T-helper 17 cell (primary cell): Measurements from ENCODE around the gene CLIC5. TPM values are rescaled to one million over a fixed set of nuclear protein-coding genes. Genes with fewer than 3 reads are reported as not detected.

Experiments
- ATAC-seq: fragments of 150-1000 bp; cut with Tn5 transposase; 2 replicates; pipeline ENCODE4 v1.10.0; 2021; ENCODE audit warnings: mild to moderate bottlenecking, moderate library complexity
- DNase-seq, 3 donors: peaks; one replicate each; pipeline versions ENCODE4 v3.0.0 to v3.0.0-alpha.2; 2020 to 2021
- H3K9me3 ChIP-seq: one replicate; pipeline ENCODE4 v1.7.0; 2013; ENCODE audit warnings: low read length, mild to moderate bottlenecking; ENCODE audit not compliant: control insufficient read depth, poor library complexity, severe bottlenecking
- H3K27ac Mint-ChIP-seq: one replicate; pipeline ENCODE4 v1.8.0; 2022; ENCODE audit warnings: mild to moderate bottlenecking, moderate library complexity, mixed read lengths
- H3K27me3 Mint-ChIP-seq: one replicate; pipeline ENCODE4 v1.8.0; 2022; ENCODE audit warnings: mixed read lengths
- H3K36me3 Mint-ChIP-seq: one replicate; pipeline ENCODE4 v1.8.0; 2022; ENCODE audit warnings: low read depth, mixed read lengths
- H3K4me1 Mint-ChIP-seq: one replicate; pipeline ENCODE4 v1.8.0; 2022; ENCODE audit warnings: mild to moderate bottlenecking, mixed read lengths
- H3K4me3 Mint-ChIP-seq: one replicate; pipeline ENCODE4 v1.8.0; 2022; ENCODE audit warnings: mild to moderate bottlenecking, moderate library complexity, mixed read lengths
- total RNA-seq, 4 donors: library from RNA in 2 of 4; stranded (reverse) in 2 of 4; gene quantifications; one replicate each; pipeline ENCODE4 v1.2.3 and lab custom pipeline; 2022 to 2026

CLIC5 gene
- total RNA-seq, 2 donors from 2014 or later = 7.2 to 10.1 TPM

GRCh38 chr6:46050845-46051405 lies 35.3 kb upstream of the CLIC5 start:
- Mint-ChIP-seq H3K36me3 (peaks cover 2% of the 10 kb centered on the region), H3K27me3 (peaks cover 22% of the 10 kb centered on the region), H3K4me1 (peaks cover 8% of the 10 kb centered on the region), H3K27ac (no peak overlapping the region), H3K4me3 (no peak overlapping the region)
- DNase-seq (no peak), ATAC-seq (no peak)
- H3K9me3 ChIP-seq = no peaks in the 10 kb centered on the region

- no peak for ATAC-seq
Measured at GRCh38 chr6:46048646-46049297, 33.1 kb upstream of the CLIC5 start.

DNA sequence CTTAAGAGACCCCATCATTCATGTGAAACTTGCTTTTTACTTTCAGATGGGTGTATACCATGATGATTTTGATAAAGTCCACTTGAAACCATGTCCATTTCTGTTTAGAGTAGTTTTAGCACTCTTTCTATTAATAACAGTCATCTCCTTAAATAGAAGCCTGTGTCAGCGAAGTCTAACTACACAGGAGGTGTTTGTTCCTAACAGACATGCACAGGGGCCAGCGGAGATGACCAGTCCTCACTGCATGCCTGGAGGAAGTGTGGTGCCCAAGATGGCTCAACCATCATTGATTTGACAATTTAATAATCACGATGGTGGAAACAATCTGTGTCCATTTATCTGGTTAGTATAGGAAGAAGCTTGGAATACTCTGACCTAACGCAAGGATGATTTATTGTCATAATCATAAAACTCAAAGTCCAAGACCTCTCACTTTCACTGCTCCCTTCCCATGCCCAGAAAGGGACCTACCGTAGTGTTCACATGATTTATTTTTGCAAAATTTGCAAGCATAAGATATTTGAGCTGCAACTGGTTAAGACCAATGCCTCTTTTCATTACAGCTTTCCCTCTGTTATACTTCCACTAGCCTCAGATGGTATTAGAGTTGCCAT lies 31.0 kb upstream of the CLIC5 start:
- Mint-ChIP-seq H3K4me3 (no peak overlapping the region), H3K36me3 (no peaks in the 10 kb centered on the region), H3K4me1 (peaks cover 4% of the 10 kb centered on the region), H3K27ac (no peak overlapping the region), H3K27me3 (peaks cover 22% of the 10 kb centered on the region)
- no peak for DNase-seq
- ATAC-seq = no peak
- no peaks in the 10 kb centered on the region for H3K9me3 ChIP-seq

More at GRCh38 chr6:46048646-46049297, 33.1 kb upstream of the CLIC5 start:
- Mint-ChIP-seq H3K4me1 (peaks cover 8% of the 10 kb centered on the region), H3K27ac (no peak overlapping the region), H3K36me3 (peaks cover 2% of the 10 kb centered on the region), H3K4me3 (no peak overlapping the region), H3K27me3 (peaks cover 22% of the 10 kb centered on the region)
- H3K9me3 ChIP-seq = no peaks in the 10 kb centered on the region
- DNase-seq = no peak

DNA sequence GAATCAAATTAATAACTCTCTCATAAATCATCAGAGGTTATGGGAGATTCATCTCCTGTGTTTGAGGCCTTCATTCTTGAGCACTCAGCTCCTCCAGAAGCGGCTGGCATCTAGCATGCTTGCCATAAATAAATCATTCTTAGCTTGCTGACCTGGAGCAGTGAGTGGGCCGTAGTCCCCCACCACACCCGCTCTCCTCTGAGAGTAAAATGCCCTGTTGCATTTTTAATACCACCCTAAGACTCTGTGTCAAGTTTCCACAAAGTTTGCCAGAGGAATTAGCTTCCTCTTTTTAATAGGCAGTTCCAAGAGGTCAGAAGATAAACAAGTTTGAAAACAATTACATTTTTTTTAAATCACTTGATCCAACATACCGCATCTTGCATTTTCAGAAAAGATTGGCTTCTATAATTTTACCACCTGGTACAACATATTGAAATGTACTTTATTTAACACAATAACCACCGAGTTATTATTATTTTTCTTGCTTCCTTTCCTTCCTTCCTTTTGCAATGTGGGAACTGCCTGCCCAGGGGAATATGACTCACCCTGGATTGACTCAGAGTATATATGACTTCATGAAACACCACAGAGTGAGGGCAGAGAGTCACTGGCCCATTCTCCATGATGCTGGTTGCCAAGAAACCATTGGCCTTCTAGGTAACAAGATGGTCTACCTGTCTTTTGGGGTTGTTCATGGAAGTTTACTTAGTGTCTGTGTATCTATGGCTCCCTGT lies 29.4 kb upstream of the CLIC5 start:
- Mint-ChIP-seq H3K4me3 (no peak overlapping the region), H3K27me3 (peaks cover 19% of the 10 kb centered on the region), H3K27ac (no peak overlapping the region), H3K4me1 (peaks cover 4% of the 10 kb centered on the region), H3K36me3 (no peaks in the 10 kb centered on the region)
- no peak for ATAC-seq
- no peaks in the 10 kb centered on the region for H3K9me3 ChIP-seq
- DNase-seq = no peak

DNA sequence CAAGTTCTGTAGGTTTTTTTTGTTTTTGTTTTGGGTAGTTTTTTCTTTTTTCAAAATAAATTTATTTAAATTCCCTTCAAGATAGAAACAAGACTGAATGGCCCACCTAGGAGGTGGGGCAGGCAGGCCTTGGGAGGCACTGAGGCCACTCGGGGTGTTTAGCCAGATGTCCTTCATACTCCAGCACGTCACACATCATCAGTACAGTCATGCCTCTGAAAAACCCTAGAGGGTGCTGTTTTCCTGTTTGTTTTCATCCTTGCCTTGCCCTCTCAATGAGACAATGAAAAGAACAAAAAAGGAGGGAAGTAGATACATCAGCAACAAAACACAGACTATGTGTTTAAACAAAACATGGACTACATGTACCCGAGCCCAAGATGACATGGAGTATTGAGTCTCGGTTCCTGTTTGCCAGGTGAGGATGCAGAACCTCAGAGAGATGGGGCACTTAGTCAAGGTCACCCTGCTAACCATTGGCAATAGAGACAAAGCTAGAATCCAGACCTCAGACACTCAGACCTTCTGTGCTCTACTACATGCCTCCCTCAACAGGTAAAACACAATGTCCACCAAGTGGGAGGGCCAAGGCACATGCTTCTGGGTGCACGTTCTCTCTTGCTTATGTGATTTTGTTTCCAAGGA lies 26.8 kb upstream of the CLIC5 start:
- Mint-ChIP-seq H3K36me3 (no peaks in the 10 kb centered on the region), H3K4me1 (peaks cover 4% of the 10 kb centered on the region), H3K27me3 (peaks cover 4% of the 10 kb centered on the region), H3K4me3 (no peak overlapping the region), H3K27ac (no peak overlapping the region)
- no peaks in the 10 kb centered on the region for H3K9me3 ChIP-seq
- DNase-seq (no peak), ATAC-seq (peak; percentile 72)

GRCh38 chr6:46040288-46040687 lies 24.6 kb upstream of the CLIC5 start:
- Mint-ChIP-seq H3K36me3 (no peaks in the 10 kb centered on the region), H3K27me3 (no peaks in the 10 kb centered on the region), H3K27ac (no peak overlapping the region), H3K4me3 (no peak overlapping the region), H3K4me1 (peaks cover 4% of the 10 kb centered on the region)
- H3K9me3 ChIP-seq = no peaks in the 10 kb centered on the region
- DNase-seq (no peak), ATAC-seq (no peak)

GRCh38 chr6:46039646-46040045 lies 24.0 kb upstream of the CLIC5 start:
- H3K36me3 Mint-ChIP-seq = no peaks in the 10 kb centered on the region
- H3K9me3 ChIP-seq = no peaks in the 10 kb centered on the region
- ATAC-seq (no peak), DNase-seq (no peak)
- H3K4me1 Mint-ChIP-seq = peaks cover 4% of the 10 kb centered on the region
- no peak overlapping the region for H3K4me3 Mint-ChIP-seq
- H3K27me3 Mint-ChIP-seq = no peaks in the 10 kb centered on the region
- H3K27ac Mint-ChIP-seq = no peak overlapping the region

GRCh38 chr6:46036911-46037310 lies 21.3 kb upstream of the CLIC5 start:
- Mint-ChIP-seq H3K4me3 (no peak overlapping the region), H3K27me3 (no peaks in the 10 kb centered on the region), H3K36me3 (no peaks in the 10 kb centered on the region), H3K27ac (no peak overlapping the region), H3K4me1 (no peaks in the 10 kb centered on the region)
- DNase-seq (no peak), ATAC-seq (no peak)
- H3K9me3 ChIP-seq = no peaks in the 10 kb centered on the region

- Mint-ChIP-seq H3K4me1 (no peaks in the 10 kb centered on the region), H3K27ac (no peak overlapping the region)
Measured at GRCh38 chr6:46035242-46035641, 19.6 kb upstream of the CLIC5 start.

DNA sequence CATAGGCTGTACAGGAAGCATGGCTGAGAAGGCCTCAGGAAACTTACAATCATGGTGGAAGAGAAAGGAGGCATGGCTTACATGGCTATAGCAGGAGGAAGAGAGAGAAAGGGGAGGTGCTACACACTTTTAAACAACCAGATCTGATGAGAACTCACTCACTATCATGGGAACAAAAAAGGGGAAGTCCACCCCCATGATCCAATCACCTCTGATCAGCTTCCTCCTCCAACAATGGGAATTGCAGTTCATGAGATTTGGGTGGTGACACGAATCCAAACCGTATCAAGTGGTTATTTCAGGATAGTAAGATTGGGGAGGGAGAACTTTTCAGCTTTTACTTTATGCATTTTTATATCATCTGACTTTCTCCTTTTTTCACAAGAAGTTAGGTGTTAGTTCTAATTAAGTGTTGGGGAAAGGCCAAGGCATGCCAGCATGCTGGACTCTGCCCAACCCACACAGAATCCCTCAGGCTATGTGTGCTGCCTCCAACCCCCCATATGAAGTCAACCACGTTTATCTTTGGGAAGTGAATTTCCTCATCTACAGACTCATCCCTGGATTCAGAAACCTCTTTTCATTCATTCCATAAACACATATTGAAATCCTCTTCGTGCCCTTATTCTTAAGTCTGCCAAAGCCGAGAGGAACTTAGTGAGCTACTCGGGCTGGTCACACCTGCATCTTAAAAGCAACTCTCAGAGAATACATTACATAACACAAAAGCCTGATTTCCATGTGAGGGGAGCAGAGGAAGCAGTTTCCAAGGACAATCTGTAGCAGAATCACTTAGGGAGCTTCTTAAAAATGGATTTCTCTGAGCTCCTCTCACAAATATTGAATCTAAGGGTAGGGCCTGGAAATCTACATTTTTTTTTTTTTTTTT lies 16.7 kb upstream of the CLIC5 start:
- no peak overlapping the region for H3K4me3 Mint-ChIP-seq
- no peak for DNase-seq
- no peaks in the 10 kb centered on the region for H3K9me3 ChIP-seq
- H3K27me3 Mint-ChIP-seq = no peaks in the 10 kb centered on the region
- no peak for ATAC-seq
- no peak overlapping the region for H3K27ac Mint-ChIP-seq
- no peaks in the 10 kb centered on the region for H3K36me3 Mint-ChIP-seq
- H3K4me1 Mint-ChIP-seq = no peaks in the 10 kb centered on the region

More at GRCh38 chr6:46035242-46035641, 19.6 kb upstream of the CLIC5 start:
- ATAC-seq = no peak
- no peak for DNase-seq
- Mint-ChIP-seq H3K27me3 (no peaks in the 10 kb centered on the region), H3K4me3 (no peak overlapping the region), H3K36me3 (no peaks in the 10 kb centered on the region)
- no peaks in the 10 kb centered on the region for H3K9me3 ChIP-seq

- no peaks in the 10 kb centered on the region for H3K4me1 Mint-ChIP-seq
- DNase-seq (no peak), ATAC-seq (no peak)
- H3K27ac Mint-ChIP-seq = no peak overlapping the region
- no peak overlapping the region for H3K4me3 Mint-ChIP-seq
- no peaks in the 10 kb centered on the region for H3K27me3 Mint-ChIP-seq
- H3K9me3 ChIP-seq = no peaks in the 10 kb centered on the region
- H3K36me3 Mint-ChIP-seq = no peaks in the 10 kb centered on the region
Measured at GRCh38 chr6:46029602-46030001, 13.9 kb upstream of the CLIC5 start.

DNA sequence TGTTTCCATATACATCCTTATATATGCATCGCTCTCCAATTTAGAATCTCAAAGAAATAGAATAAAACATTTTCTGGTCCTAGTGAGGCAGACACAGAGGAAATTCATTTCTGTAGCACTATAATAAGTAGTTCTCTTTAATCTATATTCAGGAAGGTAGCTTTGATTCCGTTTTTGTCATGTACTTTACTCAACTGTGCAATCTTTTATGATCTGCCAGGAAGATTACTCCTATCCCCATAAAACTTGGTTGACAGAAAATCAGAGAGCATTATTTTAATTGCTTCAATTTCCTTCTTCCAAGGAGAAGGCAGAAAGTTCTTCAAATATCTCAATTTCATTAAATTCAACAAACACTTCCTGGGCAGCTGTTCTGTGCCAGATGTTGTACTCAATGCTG lies 10.6 kb upstream of the CLIC5 start:
- peaks cover under 1% of the 10 kb centered on the region for H3K27me3 Mint-ChIP-seq
- ATAC-seq = no peak
- H3K27ac Mint-ChIP-seq = no peak overlapping the region

More for the DNA sequence above, 10.6 kb upstream of the CLIC5 start:
- H3K4me3 Mint-ChIP-seq = no peak overlapping the region
- no peak for DNase-seq
- no peaks in the 10 kb centered on the region for H3K9me3 ChIP-seq
- H3K36me3 Mint-ChIP-seq = no peaks in the 10 kb centered on the region
- H3K4me1 Mint-ChIP-seq = no peaks in the 10 kb centered on the region
